ENCODE measurements around the gene AVEN.

AVEN gene

DNA sequence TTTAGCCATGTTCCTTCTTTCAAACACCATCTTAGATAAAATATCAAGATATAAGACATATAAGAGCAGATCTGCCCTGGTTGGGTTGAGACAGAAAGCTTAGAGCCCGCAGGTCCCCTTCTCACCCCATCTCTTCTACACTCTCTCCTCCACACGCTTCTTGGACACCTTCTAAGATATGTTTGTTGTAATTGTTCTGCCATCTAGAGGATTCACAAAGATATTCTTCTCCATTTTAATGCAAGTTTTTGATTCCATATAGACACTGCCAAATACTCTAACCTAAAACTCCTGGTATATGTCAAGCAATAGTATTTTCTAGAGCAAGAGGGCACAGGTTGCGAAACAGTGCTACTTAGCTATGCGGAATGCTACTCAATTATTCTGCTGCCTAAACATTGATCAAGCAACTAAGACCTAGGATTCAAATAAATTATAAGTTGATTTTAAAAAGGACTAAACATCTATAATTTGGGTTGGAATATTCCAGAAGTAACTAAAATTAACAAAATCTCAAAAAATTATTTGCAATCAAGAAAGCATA, 63.9 kb downstream of the AVEN start:
- no peak overlapping the region for H3K4me3 ChIP-seq (ENCODE audit: low read depth, low read length)
- no peak for DNase-seq (ENCODE audit: low read depth, low spot score)
- TF ChIP-seq CTCF (IDR thresholded peaks at IDR 0.05; ENCODE audit: low read depth, low read length) = no peak
- in situ Hi-C loops (cut with HindIII; ENCODE audit: low sequenced_read_pairs) = no loop called here

- TF ChIP-seq CTCF (IDR thresholded peaks at IDR 0.05; ENCODE audit: low read depth, low read length) = no peak
Measured at GRCh38 chr15:33971811-33972210, 67.2 kb downstream of the AVEN start.

DNA sequence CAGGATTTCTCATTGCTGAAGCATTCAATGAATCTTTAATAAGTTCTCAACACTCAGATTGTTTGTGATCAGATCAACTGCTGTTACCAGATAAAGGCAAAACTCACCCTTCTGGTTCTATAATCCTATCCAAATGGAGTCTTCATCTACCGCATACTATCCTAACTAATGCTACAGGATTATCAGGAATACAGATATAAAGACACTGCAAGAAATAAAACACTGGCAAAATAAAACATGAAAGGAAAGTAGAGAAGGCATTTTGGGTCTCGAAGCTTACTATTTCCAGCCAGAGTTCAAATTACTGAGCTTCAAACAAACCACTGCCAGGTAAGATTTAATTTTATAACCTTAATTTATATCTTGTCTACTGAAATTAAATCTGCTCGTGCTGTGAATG, 70.2 kb downstream of the AVEN start:
- TF ChIP-seq CTCF (IDR thresholded peaks at IDR 0.05; ENCODE audit: low read depth, low read length) = no peak
- H3K4me3 ChIP-seq (ENCODE audit: low read depth, low read length) = no peak overlapping the region
- no peak for DNase-seq (ENCODE audit: low read depth, low spot score)
- in situ Hi-C loops (cut with HindIII; ENCODE audit: low sequenced_read_pairs) = no loop called here

More at GRCh38 chr15:33971811-33972210, 67.2 kb downstream of the AVEN start:
- H3K4me3 ChIP-seq (ENCODE audit: low read depth, low read length) = no peak overlapping the region
- no peak for DNase-seq (ENCODE audit: low read depth, low spot score)
- in situ Hi-C loops (cut with HindIII; ENCODE audit: low sequenced_read_pairs) = no loop called here

DNA sequence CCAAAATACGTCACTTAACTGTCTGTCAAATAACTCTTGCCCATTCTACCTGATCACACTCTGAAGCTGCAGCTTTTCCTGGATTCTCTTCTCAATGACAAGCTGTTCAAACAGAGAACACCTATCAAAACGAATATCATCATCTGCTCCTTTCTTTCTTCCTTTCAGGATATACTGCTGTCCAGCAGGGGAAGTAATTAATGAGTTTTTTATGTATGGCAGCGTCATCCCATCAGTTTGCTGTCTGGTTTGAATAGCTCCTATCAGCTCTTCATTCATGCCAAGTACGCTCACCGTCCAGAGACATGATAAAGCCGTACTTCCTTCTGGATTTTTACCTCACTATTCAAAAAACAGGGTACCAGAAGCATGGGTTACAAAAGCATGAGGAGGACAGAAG, 70.8 kb downstream of the AVEN start, which contains the start of gene CHRM5:
CHRM5 (plus strand) TSS at position 274 of the 400 bp plus-strand sequence. CDS start 94,221 bp downstream, outside the sequence.
- no peak for TF ChIP-seq CTCF (IDR thresholded peaks at IDR 0.05; ENCODE audit: low read depth, low read length)
- no peak within 1 kb of the TSS for H3K4me3 ChIP-seq (ENCODE audit: low read depth, low read length)
- DNase-seq (ENCODE audit: low read depth, low spot score) = no peak
- in situ Hi-C loops (cut with HindIII; ENCODE audit: low sequenced_read_pairs) = no loop called here

GRCh38 chr15:33964665-33965040, 74.4 kb downstream of the AVEN start:
- no peak for TF ChIP-seq CTCF (IDR thresholded peaks at IDR 0.05; ENCODE audit: low read depth, low read length)
- H3K4me3 ChIP-seq (ENCODE audit: low read depth, low read length) = no peak overlapping the region
- in situ Hi-C loops (cut with HindIII; ENCODE audit: low sequenced_read_pairs) = no loop called here
- no peak for DNase-seq (ENCODE audit: low read depth, low spot score)

GRCh38 chr15:33963831-33964664, 75.0 kb downstream of the AVEN start:
- in situ Hi-C loops (cut with HindIII; ENCODE audit: low sequenced_read_pairs) = no loop called here
- peak; percentile 75 for TF ChIP-seq CTCF (IDR thresholded peaks at IDR 0.05; ENCODE audit: low read depth, low read length)
- peak; percentile 26 for DNase-seq (ENCODE audit: low read depth, low spot score)
- no peak overlapping the region for H3K4me3 ChIP-seq (ENCODE audit: low read depth, low read length)

Measured in astrocyte of the spinal cord (primary cell).